ACHN (cell line): ENCODE results near the gene SLC24A4.
"Not testable (repeated sequence)": the region's sequence is repeated elsewhere in the genome, so short reads cannot be mapped to it uniquely, and the experiment has no call there.

Source experiments
- DNase-seq: peaks from one replicate; pipeline ENCODE4 v3.0.0-alpha.2; 2015
- in situ Hi-C: cut with HindIII; loops from 2 replicates; pipeline ENCODE4 v1.10.0; 2017; ENCODE audit warnings: low sequenced_read_pairs, low pct_ligation_motif_present, low pct_unique_long_range_greater_than_20kb

The SLC24A4 gene

GRCh38 chr14:92519246-92520101 is 196.5 kb downstream of the SLC24A4 start:
- in situ Hi-C loops: no loop called here
- DNase-seq: no peak

- in situ Hi-C loops: no loop called here
- no peak for DNase-seq
Measured at GRCh38 chr14:92520102-92521057, 197.4 kb downstream of the SLC24A4 start.

- in situ Hi-C loops: no loop called here
- no peak for DNase-seq
Measured at GRCh38 chr14:92521058-92521415, 198.1 kb downstream of the SLC24A4 start.

GRCh38 chr14:92523752-92524151 is 200.8 kb downstream of the SLC24A4 start:
- no peak for DNase-seq
- in situ Hi-C loops: no loop called here

GRCh38 chr14:92524602-92525185 is 201.7 kb downstream of the SLC24A4 start:
- no peak for DNase-seq
- in situ Hi-C loops: no loop called here

- DNase-seq: no peak
- in situ Hi-C loops: no loop called here
Measured at GRCh38 chr14:92525322-92526095, 202.5 kb downstream of the SLC24A4 start.

GRCh38 chr14:92527721-92528120 is 204.8 kb downstream of the SLC24A4 start:
- in situ Hi-C loops: no loop called here

GRCh38 chr14:92528486-92529100 is 205.6 kb downstream of the SLC24A4 start:
- in situ Hi-C loops: no loop called here
- DNase-seq: no peak

More at GRCh38 chr14:92527721-92528120, 204.8 kb downstream of the SLC24A4 start:
- DNase-seq: no peak

- in situ Hi-C loops: no loop called here
- DNase-seq: no peak
Measured at GRCh38 chr14:92529903-92530302, 206.9 kb downstream of the SLC24A4 start.

- in situ Hi-C loops: no loop called here
- DNase-seq: no peak
Measured at GRCh38 chr14:92531106-92531873, 208.3 kb downstream of the SLC24A4 start.

GRCh38 chr14:92532490-92533163 is 209.7 kb downstream of the SLC24A4 start:
- in situ Hi-C loops: no loop called here
- no peak for DNase-seq

- no peak for DNase-seq
- in situ Hi-C loops: no loop called here
Measured at GRCh38 chr14:92534932-92535643, 212.1 kb downstream of the SLC24A4 start.

GRCh38 chr14:92536231-92536630 is 213.3 kb downstream of the SLC24A4 start:
- in situ Hi-C loops, DNase-seq: not testable (repeated sequence)

- in situ Hi-C loops: no loop called here
- no peak for DNase-seq
Measured at GRCh38 chr14:92538412-92538985, 215.5 kb downstream of the SLC24A4 start.

GRCh38 chr14:92539419-92539818 is 216.5 kb downstream of the SLC24A4 start:
- DNase-seq: no peak
- in situ Hi-C loops: no loop called here

- in situ Hi-C loops: no loop called here
- DNase-seq: no peak
Measured at GRCh38 chr14:92539875-92540274, 216.9 kb downstream of the SLC24A4 start.
